ENCODE data around the gene GPR107.

GRCh38 chr9:130139251-130139650 is 85.5 kb downstream of the GPR107 start:
- TF ChIP-seq POLR2A (IDR thresholded peaks at IDR 0.05), result no peak
- TF ChIP-seq CTCF (IDR thresholded peaks at IDR 0.05), result no peak

Measured in esophagus squamous epithelium (tissue), 4 donors.